A673 (cell line): ENCODE measurements around the gene CERS5.

Source experiments
- CTCF ChIP-seq: fragments of 300-800, 200-600 bp; sonication (generic); conservative IDR thresholded peaks from 2 replicates; pipeline ENCODE4 v1.5.1; 2017; ENCODE audit warnings: low read depth, mild to moderate bottlenecking, antibody characterized with exemption, low read length, moderate library complexity, mixed read lengths
- EZH2 ChIP-seq: fragments of 200-600 bp; sonication (generic); IDR thresholded peaks from 2 replicates; pipeline ENCODE4 v1.6.1; 2017; ENCODE audit warnings: borderline replicate concordance, low read depth, mild to moderate bottlenecking, mixed read lengths, antibody characterized with exemption, low read length; ENCODE audit not compliant: poor library complexity, severe bottlenecking

- TF ChIP-seq CTCF (no peak), EZH2 (no peak)
Observed at GRCh38 chr12:50200552-50201273, 33.5 kb upstream of the CERS5 start.
